ENCODE data around the gene MAGOH. TPM values are rescaled to one million over a fixed set of nuclear protein-coding genes. Genes with fewer than 3 reads are reported as not detected.

MAGOH gene
- total and polyA plus RNA-seq, 9 of the 15 experiments (the other 6 are each of a cell fraction or from before 2014, with no cell fraction given) = 102 to 342 (median 135) TPM

DNA sequence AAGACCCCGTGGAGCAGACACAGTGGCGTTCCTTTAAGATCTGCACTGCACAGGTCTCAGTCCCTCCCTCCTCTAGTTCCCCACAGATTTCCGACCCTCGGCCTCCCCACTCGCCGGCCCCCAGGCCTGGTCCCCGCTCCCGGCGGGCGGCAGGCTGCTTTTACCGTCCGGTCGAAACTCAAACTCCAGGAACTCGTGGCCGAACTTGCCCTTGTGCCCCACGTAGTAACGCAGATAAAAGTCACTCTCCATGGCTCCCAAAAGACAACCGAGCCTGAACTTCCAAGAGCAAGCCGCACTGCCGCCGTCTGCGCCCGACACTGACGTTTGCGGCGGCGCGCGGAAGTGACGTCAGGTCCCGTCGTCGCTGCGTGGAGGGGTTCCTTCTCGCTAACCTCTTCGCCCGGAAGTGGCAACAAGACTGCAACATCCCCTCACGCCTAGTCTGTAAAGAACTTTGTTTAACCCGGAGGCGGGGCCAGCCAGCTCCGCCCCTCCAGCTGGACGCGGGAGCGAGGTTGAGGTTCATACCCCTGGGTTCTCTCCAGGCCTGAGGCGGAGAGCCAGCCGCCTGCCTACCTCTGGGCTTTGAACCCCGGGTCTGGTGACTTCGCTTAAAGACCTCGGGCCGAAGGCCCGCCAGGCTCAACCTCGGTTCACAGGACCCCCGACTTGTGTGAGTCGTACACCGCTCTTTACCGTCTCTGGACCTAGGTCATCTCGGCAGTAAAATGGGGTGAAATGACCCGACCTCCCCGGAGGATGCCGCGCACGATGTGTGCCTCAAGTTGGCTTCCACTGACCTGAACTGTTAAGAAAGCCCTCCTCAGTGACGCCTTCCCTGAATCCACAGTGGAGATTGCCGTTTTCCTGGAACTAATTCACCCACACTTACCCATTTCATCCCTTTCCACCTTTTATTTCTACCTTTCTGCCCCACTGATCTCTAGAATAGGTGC lies at the start of gene MAGOH (continued):
- TF ChIP-seq MCM7 (IDR thresholded peaks at IDR 0.05) (no peak), GABPB1 (CRISPR knock-in tag; IDR thresholded peaks at IDR 0.05) (peak; percentile 97), RBBP5 (IDR thresholded peaks at IDR 0.05; ENCODE audit: borderline replicate concordance, insufficient read depth, low read length, poor library complexity, severe bottlenecking) (peak; percentile 94), CSDE1 (IDR thresholded peaks at IDR 0.05) (peak in 1 of 2 experiments; percentile 95; a peak in 2 of 4 replicates), HSF4 (CRISPR knock-in tag; IDR thresholded peaks at IDR 0.05; ENCODE audit: borderline replicate concordance) (no peak), GABPA (tag; conservative IDR thresholded peaks at IDR 0.05; ENCODE audit: low read depth) (peak; percentile 98), CREB1 (IDR thresholded peaks at IDR 0.05) (peak; percentile 100), CREB1 (CRISPR knock-in tag; IDR thresholded peaks at IDR 0.05) (peak; percentile 100), GATAD2B (IDR thresholded peaks at IDR 0.05; ENCODE audit: borderline replicate concordance) (peak; percentile 55; the same call in 1 of the 2 replicates), SMARCA5 (IDR thresholded peaks at IDR 0.05) (peak; percentile 51; the same call in 1 of the 2 replicates), CREM (IDR thresholded peaks at IDR 0.05; ENCODE audit: low read depth) (peak; percentile 100), RBM34 (IDR thresholded peaks at IDR 0.05; ENCODE audit: borderline replicate concordance, insufficient read depth, low read length) (no peak), ZNF830 (CRISPR knock-in tag; IDR thresholded peaks at IDR 0.05) (0 out of 2 replicates have a peak, but pooled peaks have one; percentile 20), CBX5 (IDR thresholded peaks at IDR 0.05; ENCODE audit: borderline replicate concordance, low read depth) (no peak)
- TF ChIP-seq, protein P1, sequence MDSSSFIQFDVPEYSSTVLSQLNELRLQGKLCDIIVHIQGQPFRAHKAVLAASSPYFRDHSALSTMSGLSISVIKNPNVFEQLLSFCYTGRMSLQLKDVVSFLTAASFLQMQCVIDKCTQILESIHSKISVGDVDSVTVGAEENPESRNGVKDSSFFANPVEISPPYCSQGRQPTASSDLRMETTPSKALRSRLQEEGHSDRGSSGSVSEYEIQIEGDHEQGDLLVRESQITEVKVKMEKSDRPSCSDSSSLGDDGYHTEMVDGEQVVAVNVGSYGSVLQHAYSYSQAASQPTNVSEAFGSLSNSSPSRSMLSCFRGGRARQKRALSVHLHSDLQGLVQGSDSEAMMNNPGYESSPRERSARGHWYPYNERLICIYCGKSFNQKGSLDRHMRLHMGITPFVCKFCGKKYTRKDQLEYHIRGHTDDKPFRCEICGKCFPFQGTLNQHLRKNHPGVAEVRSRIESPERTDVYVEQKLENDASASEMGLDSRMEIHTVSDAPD (CRISPR knock-in tag; IDR thresholded peaks at IDR 0.05) = no peak
- TF ChIP-seq, protein P2, sequence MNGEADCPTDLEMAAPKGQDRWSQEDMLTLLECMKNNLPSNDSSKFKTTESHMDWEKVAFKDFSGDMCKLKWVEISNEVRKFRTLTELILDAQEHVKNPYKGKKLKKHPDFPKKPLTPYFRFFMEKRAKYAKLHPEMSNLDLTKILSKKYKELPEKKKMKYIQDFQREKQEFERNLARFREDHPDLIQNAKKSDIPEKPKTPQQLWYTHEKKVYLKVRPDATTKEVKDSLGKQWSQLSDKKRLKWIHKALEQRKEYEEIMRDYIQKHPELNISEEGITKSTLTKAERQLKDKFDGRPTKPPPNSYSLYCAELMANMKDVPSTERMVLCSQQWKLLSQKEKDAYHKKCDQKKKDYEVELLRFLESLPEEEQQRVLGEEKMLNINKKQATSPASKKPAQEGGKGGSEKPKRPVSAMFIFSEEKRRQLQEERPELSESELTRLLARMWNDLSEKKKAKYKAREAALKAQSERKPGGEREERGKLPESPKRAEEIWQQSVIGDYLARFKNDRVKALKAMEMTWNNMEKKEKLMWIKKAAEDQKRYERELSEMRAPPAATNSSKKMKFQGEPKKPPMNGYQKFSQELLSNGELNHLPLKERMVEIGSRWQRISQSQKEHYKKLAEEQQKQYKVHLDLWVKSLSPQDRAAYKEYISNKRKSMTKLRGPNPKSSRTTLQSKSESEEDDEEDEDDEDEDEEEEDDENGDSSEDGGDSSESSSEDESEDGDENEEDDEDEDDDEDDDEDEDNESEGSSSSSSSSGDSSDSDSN (IDR thresholded peaks at IDR 0.05; ENCODE audit: borderline replicate concordance in 1 of 2, low read depth in 2 of 2, low read length in 2 of 2) = 0 out of 4 replicates have a peak, but pooled peaks of 1 of the 2 experiments have one; percentile 33
- TF ChIP-seq, protein P3, sequence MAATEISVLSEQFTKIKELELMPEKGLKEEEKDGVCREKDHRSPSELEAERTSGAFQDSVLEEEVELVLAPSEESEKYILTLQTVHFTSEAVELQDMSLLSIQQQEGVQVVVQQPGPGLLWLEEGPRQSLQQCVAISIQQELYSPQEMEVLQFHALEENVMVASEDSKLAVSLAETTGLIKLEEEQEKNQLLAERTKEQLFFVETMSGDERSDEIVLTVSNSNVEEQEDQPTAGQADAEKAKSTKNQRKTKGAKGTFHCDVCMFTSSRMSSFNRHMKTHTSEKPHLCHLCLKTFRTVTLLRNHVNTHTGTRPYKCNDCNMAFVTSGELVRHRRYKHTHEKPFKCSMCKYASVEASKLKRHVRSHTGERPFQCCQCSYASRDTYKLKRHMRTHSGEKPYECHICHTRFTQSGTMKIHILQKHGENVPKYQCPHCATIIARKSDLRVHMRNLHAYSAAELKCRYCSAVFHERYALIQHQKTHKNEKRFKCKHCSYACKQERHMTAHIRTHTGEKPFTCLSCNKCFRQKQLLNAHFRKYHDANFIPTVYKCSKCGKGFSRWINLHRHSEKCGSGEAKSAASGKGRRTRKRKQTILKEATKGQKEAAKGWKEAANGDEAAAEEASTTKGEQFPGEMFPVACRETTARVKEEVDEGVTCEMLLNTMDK (IDR thresholded peaks at IDR 0.05; ENCODE audit: borderline replicate concordance, insufficient read depth, low read depth, low read length, poor library complexity, severe bottlenecking) = no peak
- TF ChIP-seq, protein P4, sequence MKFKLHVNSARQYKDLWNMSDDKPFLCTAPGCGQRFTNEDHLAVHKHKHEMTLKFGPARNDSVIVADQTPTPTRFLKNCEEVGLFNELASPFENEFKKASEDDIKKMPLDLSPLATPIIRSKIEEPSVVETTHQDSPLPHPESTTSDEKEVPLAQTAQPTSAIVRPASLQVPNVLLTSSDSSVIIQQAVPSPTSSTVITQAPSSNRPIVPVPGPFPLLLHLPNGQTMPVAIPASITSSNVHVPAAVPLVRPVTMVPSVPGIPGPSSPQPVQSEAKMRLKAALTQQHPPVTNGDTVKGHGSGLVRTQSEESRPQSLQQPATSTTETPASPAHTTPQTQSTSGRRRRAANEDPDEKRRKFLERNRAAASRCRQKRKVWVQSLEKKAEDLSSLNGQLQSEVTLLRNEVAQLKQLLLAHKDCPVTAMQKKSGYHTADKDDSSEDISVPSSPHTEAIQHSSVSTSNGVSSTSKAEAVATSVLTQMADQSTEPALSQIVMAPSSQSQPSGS (CRISPR knock-in tag; IDR thresholded peaks at IDR 0.05) = no peak

Measured in K562 (cell line).